Osteocyte (in vitro differentiated cells): ENCODE measurements around the gene ARSB. TPM values are rescaled to one million over a fixed set of nuclear protein-coding genes. Genes with fewer than 3 reads are reported as not detected.

Source experiments
- DNase-seq: peaks from one replicate; pipeline ENCODE4 v3.0.0; 2021; ENCODE audit warnings: mixed read lengths; ENCODE audit not compliant: unreplicated experiment; ENCODE audit errors: extremely low spot score
- H3K27ac Mint-ChIP-seq: one replicate; pipeline ENCODE4 v1.8.0; 2021; ENCODE audit warnings: mild to moderate bottlenecking, mixed read lengths; ENCODE audit not compliant: unreplicated experiment
- H3K27me3 Mint-ChIP-seq: one replicate; pipeline ENCODE4 v1.8.0; 2021; ENCODE audit warnings: mixed read lengths; ENCODE audit not compliant: unreplicated experiment
- H3K36me3 Mint-ChIP-seq: one replicate; pipeline ENCODE4 v1.8.0; 2021; ENCODE audit warnings: mixed read lengths; ENCODE audit not compliant: unreplicated experiment
- H3K4me1 Mint-ChIP-seq: one replicate; pipeline ENCODE4 v1.8.0; 2021; ENCODE audit warnings: mixed read lengths; ENCODE audit not compliant: unreplicated experiment
- H3K4me3 Mint-ChIP-seq: one replicate; pipeline ENCODE4 v1.8.0; 2021; ENCODE audit warnings: mild to moderate bottlenecking, moderate library complexity, mixed read lengths; ENCODE audit not compliant: unreplicated experiment
- H3K9me3 Mint-ChIP-seq: one replicate; pipeline ENCODE4 v1.8.0; 2021; ENCODE audit warnings: mixed read lengths; ENCODE audit not compliant: unreplicated experiment
- total RNA-seq: library from RNA; stranded (reverse); gene quantifications from 2 replicates; pipeline ENCODE4 v1.2.1, GENCODE V29; 2021
- TF ChIP-seq, protein P1 (sequence below): fragments of 200-600 bp; sonication (generic); IDR thresholded peaks from 2 replicates; pipeline ENCODE4 v1.5.0; 2021; ENCODE audit warnings: antibody characterized with exemption, mild to moderate bottlenecking, moderate library complexity

Gene ARSB
- total RNA-seq, 1 donor from 2014 or later, result 34.9 TPM

DNA sequence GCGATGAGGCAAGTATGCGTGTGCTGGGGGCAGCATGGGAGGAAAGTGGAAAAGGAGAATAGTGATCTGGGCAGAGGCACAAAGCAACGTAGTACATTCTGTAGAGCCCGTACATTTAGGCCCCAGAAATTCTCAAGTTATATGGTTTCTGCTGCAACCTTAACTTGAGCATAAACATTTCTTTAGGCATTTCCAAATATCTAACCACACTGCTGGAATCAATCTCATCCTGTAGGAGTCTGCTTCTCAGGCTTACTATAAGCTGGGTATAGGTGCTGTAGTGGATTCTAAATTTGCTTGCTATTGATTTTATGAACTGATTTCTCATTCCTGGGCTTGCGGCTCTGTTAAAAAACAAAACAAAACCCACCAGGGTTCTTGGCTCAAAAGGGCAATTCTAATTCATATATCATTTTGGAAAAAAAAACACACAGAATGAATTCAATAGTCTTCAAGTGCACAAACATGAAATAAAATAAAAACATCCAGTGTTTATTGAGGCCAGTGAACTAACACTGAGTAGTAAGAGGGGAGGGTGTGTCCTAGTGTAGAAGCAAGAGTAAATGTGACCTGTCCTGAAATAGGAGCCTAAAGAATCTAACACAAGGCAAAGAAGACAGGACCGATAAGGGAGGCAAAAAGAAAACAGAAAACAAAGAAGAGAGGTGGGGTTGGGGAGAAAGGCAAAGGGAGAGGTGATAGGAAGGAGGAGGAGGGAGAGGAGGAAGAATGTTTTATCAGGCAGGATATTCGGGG lies 191.0 kb downstream of the ARSB start:
- H3K9me3 Mint-ChIP-seq, result no peaks in the 10 kb centered on the region
- TF ChIP-seq, protein P1, sequence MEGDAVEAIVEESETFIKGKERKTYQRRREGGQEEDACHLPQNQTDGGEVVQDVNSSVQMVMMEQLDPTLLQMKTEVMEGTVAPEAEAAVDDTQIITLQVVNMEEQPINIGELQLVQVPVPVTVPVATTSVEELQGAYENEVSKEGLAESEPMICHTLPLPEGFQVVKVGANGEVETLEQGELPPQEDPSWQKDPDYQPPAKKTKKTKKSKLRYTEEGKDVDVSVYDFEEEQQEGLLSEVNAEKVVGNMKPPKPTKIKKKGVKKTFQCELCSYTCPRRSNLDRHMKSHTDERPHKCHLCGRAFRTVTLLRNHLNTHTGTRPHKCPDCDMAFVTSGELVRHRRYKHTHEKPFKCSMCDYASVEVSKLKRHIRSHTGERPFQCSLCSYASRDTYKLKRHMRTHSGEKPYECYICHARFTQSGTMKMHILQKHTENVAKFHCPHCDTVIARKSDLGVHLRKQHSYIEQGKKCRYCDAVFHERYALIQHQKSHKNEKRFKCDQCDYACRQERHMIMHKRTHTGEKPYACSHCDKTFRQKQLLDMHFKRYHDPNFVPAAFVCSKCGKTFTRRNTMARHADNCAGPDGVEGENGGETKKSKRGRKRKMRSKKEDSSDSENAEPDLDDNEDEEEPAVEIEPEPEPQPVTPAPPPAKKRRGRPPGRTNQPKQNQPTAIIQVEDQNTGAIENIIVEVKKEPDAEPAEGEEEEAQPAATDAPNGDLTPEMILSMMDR, result no peak
- peaks cover 4% of the 10 kb centered on the region for H3K36me3 Mint-ChIP-seq
- peak overlapping the region; percentile 80 for H3K27ac Mint-ChIP-seq
- H3K4me3 Mint-ChIP-seq, result no peak overlapping the region
- no peak for DNase-seq
- H3K4me1 Mint-ChIP-seq, result peaks cover 30% of the 10 kb centered on the region
- no peaks in the 10 kb centered on the region for H3K27me3 Mint-ChIP-seq

DNA sequence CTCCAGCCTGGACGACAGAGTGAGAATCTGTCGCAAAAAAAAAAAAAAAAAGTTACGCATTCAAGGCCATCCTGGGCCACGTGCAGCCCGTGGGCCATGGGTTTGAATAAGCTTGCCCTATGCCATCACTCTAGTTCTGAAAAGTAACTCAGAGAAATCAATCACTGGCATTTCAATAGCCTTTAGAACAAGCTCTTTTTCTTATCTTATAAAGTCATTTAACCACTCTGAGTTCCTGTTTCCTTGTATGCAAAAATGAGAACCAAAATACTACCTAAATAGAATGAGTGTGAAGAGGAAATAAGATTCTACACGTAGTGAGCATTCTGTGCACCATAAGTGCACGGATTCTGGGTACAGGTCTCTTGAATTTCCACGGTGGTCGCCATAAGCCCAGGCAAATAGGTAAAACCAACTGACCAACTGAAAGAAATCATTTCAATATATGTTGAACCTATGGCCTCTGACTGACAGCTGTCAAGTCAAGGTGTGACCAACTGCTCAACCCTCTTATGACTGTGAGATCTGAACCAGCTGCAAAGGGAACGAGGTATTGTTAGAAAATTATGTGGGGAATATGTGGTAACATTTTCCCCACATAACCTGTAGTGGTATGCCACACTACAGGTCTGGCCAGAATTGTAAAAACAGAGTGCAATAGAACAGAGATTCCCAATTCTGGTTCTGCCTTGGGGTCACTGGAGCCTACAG lies 192.6 kb downstream of the ARSB start:
- Mint-ChIP-seq H3K4me1 (peaks cover 22% of the 10 kb centered on the region), H3K36me3 (peaks cover 6% of the 10 kb centered on the region), H3K27me3 (no peaks in the 10 kb centered on the region), H3K27ac (no peak overlapping the region), H3K9me3 (no peaks in the 10 kb centered on the region), H3K4me3 (no peak overlapping the region)
- TF ChIP-seq, protein P1, result no peak
- no peak for DNase-seq

- no peaks in the 10 kb centered on the region for H3K9me3 Mint-ChIP-seq
- peaks cover 2% of the 10 kb centered on the region for H3K36me3 Mint-ChIP-seq
- peaks cover 22% of the 10 kb centered on the region for H3K4me1 Mint-ChIP-seq
- DNase-seq, result no peak
- no peak overlapping the region for H3K27ac Mint-ChIP-seq
- TF ChIP-seq, protein P1, result no peak
- H3K4me3 Mint-ChIP-seq, result no peak overlapping the region
- no peaks in the 10 kb centered on the region for H3K27me3 Mint-ChIP-seq
Observed at GRCh38 chr5:78791501-78792100, 193.5 kb downstream of the ARSB start.

- Mint-ChIP-seq H3K4me1 (peaks cover 11% of the 10 kb centered on the region), H3K9me3 (peaks cover 14% of the 10 kb centered on the region), H3K27ac (no peak overlapping the region), H3K4me3 (no peak overlapping the region), H3K36me3 (peaks cover 7% of the 10 kb centered on the region), H3K27me3 (no peaks in the 10 kb centered on the region)
- TF ChIP-seq, protein P1, result no peak
- no peak for DNase-seq
Observed at GRCh38 chr5:78787783-78788182, 197.3 kb downstream of the ARSB start.

DNA sequence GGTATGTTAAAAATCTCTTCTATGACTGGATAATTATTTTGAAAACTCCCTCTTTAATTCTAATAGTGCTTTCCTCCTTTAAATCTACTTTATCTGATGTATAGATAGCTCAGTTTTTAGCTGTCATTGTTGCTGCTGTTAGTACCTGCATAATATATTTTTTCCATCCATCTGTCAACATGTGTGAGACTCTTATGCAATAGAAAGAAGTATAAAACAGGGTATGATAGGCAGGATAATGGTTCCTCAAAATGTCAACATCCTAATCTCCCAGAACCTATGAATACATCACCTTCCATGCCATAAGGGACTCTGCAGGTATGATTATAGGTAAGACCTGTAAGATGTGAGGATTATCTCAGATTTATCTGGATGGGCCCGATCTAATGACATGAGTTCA lies 199.7 kb downstream of the ARSB start:
- peaks cover 12% of the 10 kb centered on the region for H3K36me3 Mint-ChIP-seq
- H3K27ac Mint-ChIP-seq, result no peak overlapping the region
- peaks cover 28% of the 10 kb centered on the region for H3K4me1 Mint-ChIP-seq
- H3K9me3 Mint-ChIP-seq, result peaks cover 14% of the 10 kb centered on the region
- TF ChIP-seq, protein P1, result no peak
- H3K4me3 Mint-ChIP-seq, result no peak overlapping the region
- DNase-seq, result no peak
- H3K27me3 Mint-ChIP-seq, result no peaks in the 10 kb centered on the region
